Measurements from ENCODE around the gene CARMIL1.

CARMIL1 gene

DNA sequence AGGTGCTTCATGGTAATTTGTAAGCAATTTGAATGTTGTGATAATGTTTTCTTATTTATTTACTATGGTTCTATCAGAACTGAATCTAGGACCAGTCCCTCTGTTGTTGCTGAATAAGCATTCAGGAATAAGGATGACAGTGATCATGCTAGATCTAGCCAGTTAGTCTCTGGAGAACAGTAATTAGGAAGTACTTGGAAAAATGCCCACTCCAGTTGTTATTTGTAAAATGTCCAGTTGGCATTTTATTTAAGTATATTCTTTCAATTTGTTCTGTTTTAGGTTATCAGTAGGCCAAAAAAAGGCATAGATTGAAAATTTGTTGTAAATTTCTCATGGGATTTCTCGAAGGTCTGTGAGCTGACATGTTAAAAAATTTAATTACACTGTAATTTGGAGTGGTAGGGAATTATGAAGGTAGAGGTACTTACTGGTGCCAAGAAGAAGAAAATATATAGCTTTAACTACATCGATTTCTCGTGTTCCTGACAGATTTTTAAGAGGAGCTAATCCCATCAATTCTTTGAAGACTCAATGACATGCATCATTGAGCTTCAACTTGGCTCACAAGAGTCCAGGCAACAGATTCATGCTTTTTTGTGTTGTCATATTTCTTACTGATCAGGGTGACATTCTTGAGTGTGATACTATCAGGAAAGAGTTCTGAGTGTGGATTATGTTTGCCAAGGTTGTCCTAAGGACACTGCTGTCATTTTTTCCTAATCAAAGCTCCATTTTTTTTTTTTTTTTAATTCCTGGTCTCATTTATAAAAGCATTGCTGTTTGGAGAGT, 177.3 kb downstream of the CARMIL1 start:
- ATAC-seq (ENCODE audit: low read depth) (no peak), DNase-seq (ENCODE audit: low spot score) (no peak)
- Histone ChIP-seq H3K4me3 (ENCODE audit: severe bottlenecking) (no peak overlapping the region), H3K27me3 (ENCODE audit: insufficient read depth, poor library complexity, severe bottlenecking) (no peaks in the 10 kb centered on the region), H3K9me3 (ENCODE audit: severe bottlenecking) (no peaks in the 10 kb centered on the region), H3K27ac (ENCODE audit: poor library complexity, severe bottlenecking) (no peak overlapping the region), H3K4me1 (ENCODE audit: insufficient read depth, poor library complexity, severe bottlenecking) (peaks cover 6% of the 10 kb centered on the region), H3K36me3 (ENCODE audit: low read depth) (no peaks in the 10 kb centered on the region)
- TF ChIP-seq, protein P1, sequence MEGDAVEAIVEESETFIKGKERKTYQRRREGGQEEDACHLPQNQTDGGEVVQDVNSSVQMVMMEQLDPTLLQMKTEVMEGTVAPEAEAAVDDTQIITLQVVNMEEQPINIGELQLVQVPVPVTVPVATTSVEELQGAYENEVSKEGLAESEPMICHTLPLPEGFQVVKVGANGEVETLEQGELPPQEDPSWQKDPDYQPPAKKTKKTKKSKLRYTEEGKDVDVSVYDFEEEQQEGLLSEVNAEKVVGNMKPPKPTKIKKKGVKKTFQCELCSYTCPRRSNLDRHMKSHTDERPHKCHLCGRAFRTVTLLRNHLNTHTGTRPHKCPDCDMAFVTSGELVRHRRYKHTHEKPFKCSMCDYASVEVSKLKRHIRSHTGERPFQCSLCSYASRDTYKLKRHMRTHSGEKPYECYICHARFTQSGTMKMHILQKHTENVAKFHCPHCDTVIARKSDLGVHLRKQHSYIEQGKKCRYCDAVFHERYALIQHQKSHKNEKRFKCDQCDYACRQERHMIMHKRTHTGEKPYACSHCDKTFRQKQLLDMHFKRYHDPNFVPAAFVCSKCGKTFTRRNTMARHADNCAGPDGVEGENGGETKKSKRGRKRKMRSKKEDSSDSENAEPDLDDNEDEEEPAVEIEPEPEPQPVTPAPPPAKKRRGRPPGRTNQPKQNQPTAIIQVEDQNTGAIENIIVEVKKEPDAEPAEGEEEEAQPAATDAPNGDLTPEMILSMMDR (IDR thresholded peaks at IDR 0.05; ENCODE audit: poor library complexity, severe bottlenecking): no peak

DNA sequence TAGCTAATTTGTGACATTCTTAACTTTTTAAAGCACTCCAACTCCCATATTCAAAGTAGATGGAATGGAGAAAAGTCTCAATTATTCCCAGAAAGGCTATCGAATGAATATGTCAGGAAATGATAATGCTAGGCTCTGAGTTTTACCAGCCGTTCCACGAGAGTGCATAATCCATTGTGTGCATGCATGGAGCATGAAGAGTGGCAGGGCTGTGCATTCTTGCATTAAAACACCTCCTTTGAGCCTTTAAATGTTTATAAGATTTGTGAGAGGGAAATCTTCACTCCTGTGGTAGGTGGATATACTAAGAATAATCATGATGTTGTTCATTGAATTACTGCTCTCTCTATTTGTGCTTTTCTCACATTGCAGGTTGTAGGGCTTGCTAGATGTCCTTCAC, 178.3 kb downstream of the CARMIL1 start:
- H3K4me1 ChIP-seq (ENCODE audit: insufficient read depth, poor library complexity, severe bottlenecking): peaks cover 6% of the 10 kb centered on the region
- DNase-seq (ENCODE audit: low spot score) (no peak), ATAC-seq (ENCODE audit: low read depth) (no peak)
- H3K36me3 ChIP-seq (ENCODE audit: low read depth): no peaks in the 10 kb centered on the region
- H3K4me3 ChIP-seq (ENCODE audit: severe bottlenecking): no peak overlapping the region
- no peaks in the 10 kb centered on the region for H3K9me3 ChIP-seq (ENCODE audit: severe bottlenecking)
- TF ChIP-seq, protein P1 (IDR thresholded peaks at IDR 0.05; ENCODE audit: poor library complexity, severe bottlenecking): no peak
- no peaks in the 10 kb centered on the region for H3K27me3 ChIP-seq (ENCODE audit: insufficient read depth, poor library complexity, severe bottlenecking)
- no peak overlapping the region for H3K27ac ChIP-seq (ENCODE audit: poor library complexity, severe bottlenecking)

DNA sequence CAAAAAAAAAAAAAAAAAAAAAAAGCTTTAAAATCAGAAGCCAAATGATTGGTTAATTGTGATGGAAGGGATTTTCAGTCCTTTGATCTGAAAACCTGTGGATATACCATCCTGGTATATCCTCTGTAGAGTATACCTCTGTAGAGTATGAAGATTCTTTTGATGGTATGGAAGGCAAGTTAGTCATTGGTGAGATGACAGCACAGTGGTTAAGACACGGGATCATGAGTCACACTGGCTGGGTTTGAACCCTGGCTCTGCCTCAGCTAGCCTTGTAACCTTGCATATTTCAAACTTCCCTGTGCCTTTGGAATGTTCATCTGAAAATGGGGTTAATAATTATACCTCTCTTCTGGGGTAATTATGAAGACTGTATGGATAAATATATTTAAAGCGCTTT, 179.3 kb downstream of the CARMIL1 start:
- DNase-seq (ENCODE audit: low spot score): no peak
- TF ChIP-seq, protein P1 (IDR thresholded peaks at IDR 0.05; ENCODE audit: poor library complexity, severe bottlenecking): no peak
- no peak overlapping the region for H3K4me3 ChIP-seq (ENCODE audit: severe bottlenecking)

DNA sequence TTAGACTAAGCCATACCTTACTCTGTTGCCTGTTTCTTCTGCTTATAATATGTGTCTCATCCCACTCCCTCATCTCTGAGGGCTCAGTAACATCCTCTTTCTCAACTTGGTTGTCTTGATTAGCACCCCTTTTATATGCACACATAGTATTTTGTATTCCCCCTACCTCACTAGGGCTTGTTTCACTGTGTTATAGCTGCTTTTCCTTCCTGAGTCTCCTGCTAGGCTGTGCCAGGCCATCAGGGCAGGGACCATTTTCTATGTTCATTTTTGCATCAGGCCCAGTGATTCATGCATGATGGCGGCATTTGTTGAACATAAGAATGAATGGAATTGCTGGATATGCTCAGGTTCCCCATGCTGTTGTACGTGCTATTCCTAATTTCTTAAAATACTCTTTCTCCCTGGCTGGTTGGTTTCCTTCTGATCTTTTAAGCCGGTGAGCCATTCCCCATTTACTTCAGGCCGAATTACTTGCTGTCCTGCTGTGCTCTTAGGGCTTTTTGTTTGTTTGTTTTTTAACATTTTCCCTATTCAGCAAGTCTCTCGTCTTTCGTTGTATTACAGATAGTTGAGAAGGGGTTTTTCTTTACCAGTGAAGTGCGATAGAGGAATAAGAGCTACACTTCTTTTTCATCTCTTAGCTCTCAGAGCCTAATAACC, 183.2 kb downstream of the CARMIL1 start:
- DNase-seq (ENCODE audit: low spot score): no peak
- TF ChIP-seq, protein P1 (IDR thresholded peaks at IDR 0.05; ENCODE audit: poor library complexity, severe bottlenecking): no peak
- H3K36me3 ChIP-seq (ENCODE audit: low read depth): no peaks in the 10 kb centered on the region
- no peak overlapping the region for H3K4me3 ChIP-seq (ENCODE audit: severe bottlenecking)
- no peaks in the 10 kb centered on the region for H3K27me3 ChIP-seq (ENCODE audit: insufficient read depth, poor library complexity, severe bottlenecking)
- no peak for ATAC-seq (ENCODE audit: low read depth)
- H3K27ac ChIP-seq (ENCODE audit: poor library complexity, severe bottlenecking): no peak overlapping the region
- peaks cover 4% of the 10 kb centered on the region for H3K4me1 ChIP-seq (ENCODE audit: insufficient read depth, poor library complexity, severe bottlenecking)
- H3K9me3 ChIP-seq (ENCODE audit: severe bottlenecking): no peaks in the 10 kb centered on the region

More for the DNA sequence above, 179.3 kb downstream of the CARMIL1 start:
- no peaks in the 10 kb centered on the region for H3K9me3 ChIP-seq (ENCODE audit: severe bottlenecking)
- H3K27me3 ChIP-seq (ENCODE audit: insufficient read depth, poor library complexity, severe bottlenecking): no peaks in the 10 kb centered on the region
- H3K4me1 ChIP-seq (ENCODE audit: insufficient read depth, poor library complexity, severe bottlenecking): peaks cover 6% of the 10 kb centered on the region
- no peak overlapping the region for H3K27ac ChIP-seq (ENCODE audit: poor library complexity, severe bottlenecking)
- ATAC-seq (ENCODE audit: low read depth): peak; percentile 90
- no peaks in the 10 kb centered on the region for H3K36me3 ChIP-seq (ENCODE audit: low read depth)

DNA sequence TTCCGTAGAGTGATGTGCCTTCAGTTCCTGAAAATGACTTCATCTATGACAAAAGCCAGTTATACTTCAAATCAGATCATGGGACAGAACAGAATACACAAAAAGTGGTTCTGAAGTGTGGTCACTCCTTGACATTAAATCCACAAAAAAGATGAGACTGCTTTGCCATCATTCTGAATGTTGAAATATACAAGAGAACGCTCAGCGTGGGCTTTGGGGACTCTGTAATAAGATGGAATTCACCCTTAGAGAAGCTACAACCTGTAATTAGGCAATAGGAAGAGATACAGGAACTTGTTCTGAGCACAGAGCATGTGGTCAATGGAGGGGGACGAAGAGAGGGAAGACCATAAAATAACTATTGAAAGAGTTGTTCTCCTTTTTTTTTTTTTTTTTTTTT, 184.3 kb downstream of the CARMIL1 start:
- H3K9me3 ChIP-seq (ENCODE audit: severe bottlenecking): no peaks in the 10 kb centered on the region
- no peak overlapping the region for H3K4me3 ChIP-seq (ENCODE audit: severe bottlenecking)
- no peaks in the 10 kb centered on the region for H3K27me3 ChIP-seq (ENCODE audit: insufficient read depth, poor library complexity, severe bottlenecking)
- TF ChIP-seq, protein P1 (IDR thresholded peaks at IDR 0.05; ENCODE audit: poor library complexity, severe bottlenecking): no peak
- no peaks in the 10 kb centered on the region for H3K36me3 ChIP-seq (ENCODE audit: low read depth)
- no peak for DNase-seq (ENCODE audit: low spot score)
- ATAC-seq (ENCODE audit: low read depth): no peak
- no peak overlapping the region for H3K27ac ChIP-seq (ENCODE audit: poor library complexity, severe bottlenecking)
- H3K4me1 ChIP-seq (ENCODE audit: insufficient read depth, poor library complexity, severe bottlenecking): peaks cover 4% of the 10 kb centered on the region
